HL-60/S4 (cell line): ENCODE measurements around the gene RAI14.
"Not testable (repeated sequence)": the region's sequence is repeated elsewhere in the genome, so short reads cannot be mapped to it uniquely, and the experiment has no call there.

Source experiments
- in situ Hi-C: fragments of 300-500 bp; cut with MboI; formaldehyde crosslinking; loops from 2 replicates; pipeline ENCODE4 v1.14.3; 2022; ENCODE audit warnings: low sequenced_read_pairs

RAI14 gene

GRCh38 chr5:34811706-34812105, 155.6 kb downstream of the RAI14 start:
- in situ Hi-C loops, result no loop called here

DNA sequence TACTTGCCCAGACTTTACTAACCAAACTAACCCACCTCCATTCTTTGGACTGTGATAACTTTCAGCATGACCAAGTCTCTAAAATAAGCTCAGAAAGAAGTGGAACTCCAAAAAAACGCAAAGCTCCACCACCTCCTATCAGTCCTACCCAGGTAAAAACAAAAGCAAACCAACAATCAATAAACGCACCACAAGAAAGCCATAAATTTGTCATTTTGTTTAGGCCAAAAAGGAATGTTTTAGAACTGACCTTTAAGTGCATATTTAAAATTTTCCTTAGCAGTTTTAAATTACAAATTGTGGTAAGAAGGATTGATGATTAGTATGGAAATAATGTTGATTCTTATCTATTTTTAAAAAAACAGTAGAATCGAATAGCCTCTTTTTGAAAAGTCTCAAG, 157.4 kb downstream of the RAI14 start:
- in situ Hi-C loops, result no loop called here

GRCh38 chr5:34817558-34818351, 161.6 kb downstream of the RAI14 start:
- in situ Hi-C loops, result no loop called here

DNA sequence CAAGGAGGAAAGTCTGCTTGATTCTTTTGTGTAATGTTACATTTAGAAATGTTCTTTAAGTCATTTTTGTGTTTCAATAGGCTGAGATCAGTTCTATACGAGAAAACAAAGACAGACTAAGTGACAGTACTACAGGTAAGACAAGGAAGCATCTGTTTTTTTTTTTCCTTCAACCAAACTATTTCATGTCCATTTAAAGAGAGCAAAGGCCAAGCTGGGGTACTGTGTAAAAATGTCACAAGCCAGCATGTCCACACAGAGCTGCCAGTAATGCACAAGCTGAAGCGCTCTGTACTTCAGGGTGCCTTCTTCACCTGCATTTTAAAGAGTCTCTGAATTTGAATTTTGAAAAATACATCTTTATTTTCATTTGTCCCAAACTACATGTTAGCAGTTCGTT, 162.6 kb downstream of the RAI14 start:
- in situ Hi-C loops, result no loop called here

DNA sequence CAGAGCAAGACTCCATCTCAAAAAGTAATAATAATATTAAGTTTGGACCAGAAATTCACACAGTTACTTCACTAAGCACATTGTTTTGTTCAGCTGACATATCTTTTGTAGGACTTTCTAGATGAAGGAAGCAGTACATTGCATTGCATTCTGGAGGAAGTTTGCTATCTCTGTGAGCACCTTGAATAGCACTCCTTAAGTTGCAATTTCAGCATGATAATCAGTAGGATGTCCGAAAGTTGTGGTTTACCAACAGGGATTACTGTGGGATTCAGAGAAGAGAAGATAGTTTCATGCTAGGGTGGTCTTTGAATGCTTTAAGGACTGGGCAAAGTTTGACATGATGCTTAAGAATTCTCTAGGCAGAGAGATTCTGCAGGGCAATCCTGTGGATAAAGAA, 164.5 kb downstream of the RAI14 start:
- in situ Hi-C loops, result no loop called here

DNA sequence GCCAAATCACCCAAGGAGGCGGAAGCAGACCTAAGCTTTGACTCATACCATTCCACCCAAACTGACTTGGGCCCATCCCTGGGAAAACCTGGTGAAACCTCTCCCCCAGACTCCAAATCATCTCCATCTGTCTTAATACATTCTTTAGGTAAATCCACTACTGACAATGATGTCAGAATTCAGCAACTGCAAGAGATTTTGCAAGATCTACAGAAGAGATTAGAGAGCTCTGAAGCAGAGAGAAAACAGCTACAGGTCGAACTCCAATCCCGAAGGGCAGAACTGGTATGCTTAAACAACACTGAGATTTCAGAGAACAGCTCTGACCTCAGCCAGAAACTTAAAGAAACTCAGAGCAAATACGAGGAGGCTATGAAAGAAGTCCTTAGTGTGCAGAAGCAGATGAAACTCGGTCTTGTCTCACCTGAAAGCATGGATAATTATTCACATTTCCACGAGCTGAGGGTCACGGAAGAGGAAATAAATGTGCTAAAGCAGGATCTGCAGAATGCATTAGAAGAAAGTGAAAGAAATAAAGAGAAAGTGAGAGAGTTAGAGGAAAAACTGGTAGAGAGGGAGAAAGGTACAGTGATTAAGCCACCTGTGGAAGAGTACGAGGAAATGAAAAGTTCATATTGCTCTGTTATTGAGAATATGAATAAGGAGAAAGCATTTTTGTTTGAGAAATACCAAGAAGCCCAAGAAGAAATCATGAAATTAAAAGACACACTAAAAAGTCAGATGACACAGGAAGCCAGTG, 167.0 kb downstream of the RAI14 start:
- in situ Hi-C loops, result no loop called here

- in situ Hi-C loops, result no loop called here
Observed at GRCh38 chr5:34826347-34826746, 170.2 kb downstream of the RAI14 start.

GRCh38 chr5:34827588-34828506, 171.7 kb downstream of the RAI14 start:
- in situ Hi-C loops, result no loop called here

DNA sequence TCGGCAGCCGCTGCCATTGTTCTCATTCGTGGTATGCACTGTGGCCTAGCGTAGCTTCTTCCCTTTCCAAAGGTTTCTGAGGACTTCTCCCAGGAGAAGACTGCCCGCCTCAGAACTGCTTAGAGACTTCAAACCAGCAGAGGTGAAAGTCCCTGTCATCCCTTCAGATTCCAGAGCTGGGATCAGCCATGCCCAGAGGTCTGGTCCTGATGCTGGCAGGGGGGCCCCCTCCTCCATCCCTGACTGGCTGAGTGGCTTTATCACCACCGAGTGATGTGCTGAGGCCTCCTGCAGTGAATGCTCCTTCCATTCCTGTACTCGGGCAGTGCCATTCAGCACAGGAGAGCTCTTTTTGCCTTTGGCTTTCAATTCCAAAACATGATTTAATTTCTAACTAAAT, 174.7 kb downstream of the RAI14 start:
- in situ Hi-C loops, result not testable (repeated sequence)

DNA sequence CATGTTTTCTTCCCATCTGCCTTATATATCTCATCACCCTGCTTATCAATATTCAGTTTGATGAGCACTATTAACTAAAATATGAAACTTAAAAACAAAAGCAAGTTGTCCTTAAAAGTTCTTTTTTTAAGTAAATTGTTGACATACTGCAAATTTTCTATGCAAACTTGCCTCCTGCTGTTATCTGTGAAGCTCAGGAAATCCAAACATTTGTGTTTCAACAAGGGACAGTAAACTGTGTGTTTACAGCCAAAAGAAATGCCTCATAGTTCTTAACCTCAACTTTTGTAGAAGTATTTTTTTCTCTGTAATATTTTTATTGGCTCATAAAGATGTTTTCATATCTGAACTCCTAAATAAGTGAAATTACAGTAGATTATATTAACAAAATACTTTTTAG, 175.2 kb downstream of the RAI14 start:
- in situ Hi-C loops, result no loop called here

- in situ Hi-C loops, result no loop called here
Observed at GRCh38 chr5:34832568-34832967, 176.4 kb downstream of the RAI14 start.

DNA sequence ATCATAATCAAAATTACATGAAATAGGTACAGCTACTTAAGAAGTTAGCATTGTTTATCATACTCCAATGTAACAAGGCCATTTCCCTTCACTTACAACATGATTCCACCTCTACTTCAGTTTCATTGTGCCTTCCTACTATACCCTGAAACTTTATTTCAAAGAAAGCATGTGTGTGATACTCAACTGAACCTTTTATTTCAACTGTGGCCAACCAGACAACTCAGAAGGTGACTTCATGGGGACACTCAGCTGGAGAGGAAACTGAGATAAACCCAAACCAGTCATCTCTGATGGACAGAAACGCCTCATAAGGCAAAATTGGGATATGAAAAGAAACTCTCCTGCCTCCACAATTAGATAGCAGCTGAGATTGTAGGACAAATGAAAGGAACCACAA, 177.0 kb downstream of the RAI14 start:
- in situ Hi-C loops, result no loop called here

GRCh38 chr5:34833976-34834793, 178.1 kb downstream of the RAI14 start:
- in situ Hi-C loops, result no loop called here

- in situ Hi-C loops, result no loop called here
Observed at GRCh38 chr5:34834794-34835089, 178.6 kb downstream of the RAI14 start.

GRCh38 chr5:34835664-34836063, 179.5 kb downstream of the RAI14 start:
- in situ Hi-C loops, result no loop called here

- in situ Hi-C loops, result no loop called here
Observed at GRCh38 chr5:34838785-34839714, 182.9 kb downstream of the RAI14 start, which contains the start of gene TTC23L. TTC23L (plus strand) TSS chr5:34839164; CDS start chr5:34840672, 1,508 bp downstream.

DNA sequence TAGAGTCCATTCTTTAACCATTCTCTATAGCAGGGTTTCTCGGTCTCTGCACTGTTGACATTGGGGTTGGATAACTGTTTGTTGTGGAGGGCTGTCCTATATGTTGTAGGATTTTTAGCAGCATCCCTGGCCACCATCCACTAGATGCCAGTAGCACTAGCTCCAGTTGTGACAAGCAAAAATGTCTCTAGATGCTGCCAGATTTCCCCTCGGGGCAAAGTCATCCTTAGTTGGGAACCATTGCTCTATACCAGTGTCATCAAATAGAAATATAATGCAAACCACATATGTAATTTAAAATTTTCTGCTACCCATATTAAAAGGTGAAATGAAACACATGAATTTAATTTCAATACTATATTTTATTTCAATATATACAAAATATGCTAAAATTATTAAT, 185.7 kb downstream of the RAI14 start:
- in situ Hi-C loops, result no loop called here

- in situ Hi-C loops, result no loop called here
Observed at GRCh38 chr5:34842554-34842953, 186.4 kb downstream of the RAI14 start.

- in situ Hi-C loops, result no loop called here
Observed at GRCh38 chr5:34843497-34843896, 187.4 kb downstream of the RAI14 start.
